ENCODE measurements around the gene CNTNAP4. TPM values are rescaled to one million over a fixed set of nuclear protein-coding genes. Genes with fewer than 3 reads are reported as not detected.

Gene CNTNAP4
- polyA plus RNA-seq, 1 donor from 2014 or later, result 75.8 TPM

DNA sequence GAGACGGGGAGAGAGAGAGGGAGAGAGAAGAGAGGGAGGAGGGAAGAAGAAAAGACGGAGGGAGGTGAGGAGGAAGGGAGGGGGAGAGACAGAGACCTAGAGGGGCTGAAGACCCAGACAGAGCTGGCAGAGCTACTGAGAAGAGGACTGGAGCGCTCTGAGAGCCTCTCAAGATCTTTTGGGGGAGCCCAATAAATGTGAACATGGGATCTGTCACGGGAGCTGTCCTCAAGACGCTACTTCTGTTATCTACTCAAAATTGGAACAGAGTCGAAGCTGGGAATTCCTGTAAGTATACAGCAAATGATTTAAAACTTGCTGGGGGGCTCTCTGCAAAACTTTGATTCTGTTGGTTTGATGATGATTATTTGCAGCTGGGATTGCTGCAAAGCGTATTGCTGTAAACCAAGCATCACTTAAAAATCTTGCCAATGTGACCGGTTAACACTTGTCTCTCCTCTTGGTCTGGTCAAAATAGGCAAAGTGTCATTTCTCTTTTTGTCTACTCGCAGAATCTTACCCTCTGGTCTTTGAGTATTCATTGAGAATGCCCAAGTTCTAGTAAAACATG lies 344 bp downstream of the CNTNAP4 start:
- Histone ChIP-seq H3K9me3 (ENCODE audit: low read length) (no peaks in the 10 kb centered on the region), H3K9ac (ENCODE audit: low read length) (peak overlapping the region; percentile 64), H2AFZ (ENCODE audit: low read depth, low read length) (peak overlapping the region; percentile 43), H3F3A (ENCODE audit: insufficient read depth, low read length, poor library complexity, severe bottlenecking) (no peaks in the 10 kb centered on the region), H3K79me2 (replicated peaks; ENCODE audit: insufficient read depth, low read length) (no peaks in the 10 kb centered on the region), H3K4me3 (ENCODE audit: low read length) (peak overlapping the region; percentile 67), H3K4me2 (ENCODE audit: low read length) (peak overlapping the region; percentile 72), H4K20me1 (ENCODE audit: insufficient read depth) (no peaks in the 10 kb centered on the region), H3K36me3 (ENCODE audit: insufficient read depth, low read length) (no peaks in the 10 kb centered on the region), H3K27ac (ENCODE audit: low read length) (peak overlapping the region; percentile 75), H3K9me2 (ENCODE audit: insufficient read depth, low read length) (no peaks in the 10 kb centered on the region), H3K27me3 (ENCODE audit: insufficient read depth, low read depth, low read length) (no peaks in the 10 kb centered on the region)
- peak; percentile 57 for TF ChIP-seq TAF1 (IDR thresholded peaks at IDR 0.05; ENCODE audit: low read depth)
- peak; percentile 47 for TF ChIP-seq MXI1 (conservative IDR thresholded peaks at IDR 0.05; ENCODE audit: poor library complexity, severe bottlenecking)
- TF ChIP-seq SMC3 (conservative IDR thresholded peaks at IDR 0.05; ENCODE audit: poor library complexity), result peak; percentile 44
- TF ChIP-seq RAD21 (conservative IDR thresholded peaks at IDR 0.05), result no peak

DNA sequence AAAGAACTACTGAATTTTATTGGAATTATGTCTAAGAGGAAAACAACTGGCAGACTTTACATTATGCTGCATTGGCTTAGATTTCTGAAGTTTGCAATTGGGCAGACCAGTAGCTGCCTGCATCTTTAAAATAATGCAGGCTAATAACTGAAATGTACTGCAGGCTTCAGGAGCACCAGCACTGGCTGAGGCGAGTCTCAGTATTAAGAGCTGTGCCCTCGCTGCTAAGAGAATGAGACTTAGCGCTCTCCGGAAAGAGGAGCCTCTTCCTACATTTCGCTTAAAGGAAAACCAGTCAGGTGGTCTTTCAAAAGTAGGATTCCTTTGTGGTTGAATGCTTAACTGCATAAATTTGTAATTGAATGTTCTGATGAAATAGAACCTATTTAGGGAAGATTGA lies 885 bp downstream of the CNTNAP4 start:
- Histone ChIP-seq H3K9me3 (ENCODE audit: low read length) (no peaks in the 10 kb centered on the region), H3K79me2 (replicated peaks; ENCODE audit: insufficient read depth, low read length) (no peaks in the 10 kb centered on the region), H2AFZ (ENCODE audit: low read depth, low read length) (peak overlapping the region; percentile 43), H3K9me2 (ENCODE audit: insufficient read depth, low read length) (no peaks in the 10 kb centered on the region), H3K27ac (ENCODE audit: low read length) (peak overlapping the region; percentile 75), H3K4me2 (ENCODE audit: low read length) (peak overlapping the region; percentile 72), H4K20me1 (ENCODE audit: insufficient read depth) (no peaks in the 10 kb centered on the region), H3F3A (ENCODE audit: insufficient read depth, low read length, poor library complexity, severe bottlenecking) (no peaks in the 10 kb centered on the region), H3K27me3 (ENCODE audit: insufficient read depth, low read depth, low read length) (no peaks in the 10 kb centered on the region), H3K9ac (ENCODE audit: low read length) (peak overlapping the region; percentile 64), H3K36me3 (ENCODE audit: insufficient read depth, low read length) (no peaks in the 10 kb centered on the region), H3K4me3 (ENCODE audit: low read length) (peak overlapping the region; percentile 67)
- TF ChIP-seq EZH2 (IDR thresholded peaks at IDR 0.05; ENCODE audit: borderline replicate concordance, insufficient read depth, low read length, poor library complexity, severe bottlenecking), result no peak
- no peak for TF ChIP-seq POLR2AphosphoS5 (IDR thresholded peaks at IDR 0.05)
- TF ChIP-seq, protein P1, sequence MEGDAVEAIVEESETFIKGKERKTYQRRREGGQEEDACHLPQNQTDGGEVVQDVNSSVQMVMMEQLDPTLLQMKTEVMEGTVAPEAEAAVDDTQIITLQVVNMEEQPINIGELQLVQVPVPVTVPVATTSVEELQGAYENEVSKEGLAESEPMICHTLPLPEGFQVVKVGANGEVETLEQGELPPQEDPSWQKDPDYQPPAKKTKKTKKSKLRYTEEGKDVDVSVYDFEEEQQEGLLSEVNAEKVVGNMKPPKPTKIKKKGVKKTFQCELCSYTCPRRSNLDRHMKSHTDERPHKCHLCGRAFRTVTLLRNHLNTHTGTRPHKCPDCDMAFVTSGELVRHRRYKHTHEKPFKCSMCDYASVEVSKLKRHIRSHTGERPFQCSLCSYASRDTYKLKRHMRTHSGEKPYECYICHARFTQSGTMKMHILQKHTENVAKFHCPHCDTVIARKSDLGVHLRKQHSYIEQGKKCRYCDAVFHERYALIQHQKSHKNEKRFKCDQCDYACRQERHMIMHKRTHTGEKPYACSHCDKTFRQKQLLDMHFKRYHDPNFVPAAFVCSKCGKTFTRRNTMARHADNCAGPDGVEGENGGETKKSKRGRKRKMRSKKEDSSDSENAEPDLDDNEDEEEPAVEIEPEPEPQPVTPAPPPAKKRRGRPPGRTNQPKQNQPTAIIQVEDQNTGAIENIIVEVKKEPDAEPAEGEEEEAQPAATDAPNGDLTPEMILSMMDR (IDR thresholded peaks at IDR 0.05; ENCODE audit: poor library complexity, severe bottlenecking), result no peak
- TF ChIP-seq TAF1 (IDR thresholded peaks at IDR 0.05; ENCODE audit: low read depth), result no peak
- no peak for TF ChIP-seq RAD21 (conservative IDR thresholded peaks at IDR 0.05)
- TF ChIP-seq, protein P2, sequence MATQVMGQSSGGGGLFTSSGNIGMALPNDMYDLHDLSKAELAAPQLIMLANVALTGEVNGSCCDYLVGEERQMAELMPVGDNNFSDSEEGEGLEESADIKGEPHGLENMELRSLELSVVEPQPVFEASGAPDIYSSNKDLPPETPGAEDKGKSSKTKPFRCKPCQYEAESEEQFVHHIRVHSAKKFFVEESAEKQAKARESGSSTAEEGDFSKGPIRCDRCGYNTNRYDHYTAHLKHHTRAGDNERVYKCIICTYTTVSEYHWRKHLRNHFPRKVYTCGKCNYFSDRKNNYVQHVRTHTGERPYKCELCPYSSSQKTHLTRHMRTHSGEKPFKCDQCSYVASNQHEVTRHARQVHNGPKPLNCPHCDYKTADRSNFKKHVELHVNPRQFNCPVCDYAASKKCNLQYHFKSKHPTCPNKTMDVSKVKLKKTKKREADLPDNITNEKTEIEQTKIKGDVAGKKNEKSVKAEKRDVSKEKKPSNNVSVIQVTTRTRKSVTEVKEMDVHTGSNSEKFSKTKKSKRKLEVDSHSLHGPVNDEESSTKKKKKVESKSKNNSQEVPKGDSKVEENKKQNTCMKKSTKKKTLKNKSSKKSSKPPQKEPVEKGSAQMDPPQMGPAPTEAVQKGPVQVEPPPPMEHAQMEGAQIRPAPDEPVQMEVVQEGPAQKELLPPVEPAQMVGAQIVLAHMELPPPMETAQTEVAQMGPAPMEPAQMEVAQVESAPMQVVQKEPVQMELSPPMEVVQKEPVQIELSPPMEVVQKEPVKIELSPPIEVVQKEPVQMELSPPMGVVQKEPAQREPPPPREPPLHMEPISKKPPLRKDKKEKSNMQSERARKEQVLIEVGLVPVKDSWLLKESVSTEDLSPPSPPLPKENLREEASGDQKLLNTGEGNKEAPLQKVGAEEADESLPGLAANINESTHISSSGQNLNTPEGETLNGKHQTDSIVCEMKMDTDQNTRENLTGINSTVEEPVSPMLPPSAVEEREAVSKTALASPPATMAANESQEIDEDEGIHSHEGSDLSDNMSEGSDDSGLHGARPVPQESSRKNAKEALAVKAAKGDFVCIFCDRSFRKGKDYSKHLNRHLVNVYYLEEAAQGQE (IDR thresholded peaks at IDR 0.05; ENCODE audit: borderline replicate concordance), result no peak
- no peak for TF ChIP-seq SMC3 (conservative IDR thresholded peaks at IDR 0.05; ENCODE audit: poor library complexity)

DNA sequence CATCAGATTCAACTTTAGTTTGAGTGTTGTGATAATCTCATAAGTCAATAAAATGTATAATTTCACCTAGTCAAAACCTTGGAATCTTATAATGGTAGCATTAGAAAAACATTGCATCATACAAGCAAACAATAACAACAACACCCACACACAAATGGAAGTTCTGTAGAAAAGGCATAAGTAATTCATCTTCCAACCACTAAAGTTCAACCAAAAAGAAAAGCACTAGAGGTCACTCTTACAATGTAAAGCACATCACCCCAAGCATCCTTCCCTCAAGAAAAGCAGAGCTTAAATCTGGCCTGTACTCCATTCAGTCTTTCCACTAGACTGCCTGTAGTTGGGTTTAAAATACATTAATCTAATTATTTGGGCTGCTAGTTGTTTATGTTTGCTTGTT lies 1.8 kb downstream of the CNTNAP4 start:
- Histone ChIP-seq H3K36me3 (ENCODE audit: insufficient read depth, low read length) (no peaks in the 10 kb centered on the region), H3K9me3 (ENCODE audit: low read length) (no peaks in the 10 kb centered on the region), H3F3A (ENCODE audit: insufficient read depth, low read length, poor library complexity, severe bottlenecking) (no peaks in the 10 kb centered on the region), H2AFZ (ENCODE audit: low read depth, low read length) (no peak overlapping the region), H3K4me2 (ENCODE audit: low read length) (peak overlapping the region; percentile 72), H3K27me3 (ENCODE audit: insufficient read depth, low read depth, low read length) (no peaks in the 10 kb centered on the region), H4K20me1 (ENCODE audit: insufficient read depth) (no peaks in the 10 kb centered on the region), H3K27ac (ENCODE audit: low read length) (peak overlapping the region; percentile 75), H3K9ac (ENCODE audit: low read length) (peak overlapping the region; percentile 64), H3K79me2 (replicated peaks; ENCODE audit: insufficient read depth, low read length) (no peaks in the 10 kb centered on the region), H3K9me2 (ENCODE audit: insufficient read depth, low read length) (no peaks in the 10 kb centered on the region), H3K4me3 (ENCODE audit: low read length) (peak overlapping the region; percentile 67)
- TF ChIP-seq MXI1 (conservative IDR thresholded peaks at IDR 0.05; ENCODE audit: poor library complexity, severe bottlenecking), result no peak
- TF ChIP-seq EP300 (conservative IDR thresholded peaks at IDR 0.05; ENCODE audit: poor library complexity, severe bottlenecking), result no peak
- TF ChIP-seq, protein P2 (IDR thresholded peaks at IDR 0.05; ENCODE audit: borderline replicate concordance), result no peak
- TF ChIP-seq POLR2AphosphoS5 (IDR thresholded peaks at IDR 0.05), result no peak
- TF ChIP-seq RAD21 (conservative IDR thresholded peaks at IDR 0.05), result peak; percentile 88
- peak; percentile 89 for TF ChIP-seq SMC3 (conservative IDR thresholded peaks at IDR 0.05; ENCODE audit: poor library complexity)
- no peak for TF ChIP-seq EZH2 (IDR thresholded peaks at IDR 0.05; ENCODE audit: borderline replicate concordance, insufficient read depth, low read length, poor library complexity, severe bottlenecking)
- TF ChIP-seq, protein P1 (IDR thresholded peaks at IDR 0.05; ENCODE audit: poor library complexity, severe bottlenecking), result peak; percentile 82
- TF ChIP-seq TAF1 (IDR thresholded peaks at IDR 0.05; ENCODE audit: low read depth), result no peak

All from neural cell (in vitro differentiated cells).